Measurements from ENCODE around the gene MT1G.

- TF ChIP-seq JUNB (IDR thresholded peaks at IDR 0.05; ENCODE audit: unreplicated experiment) (no peak), EZH2 (IDR thresholded peaks at IDR 0.05; ENCODE audit: low read depth, unreplicated experiment) (no peak), EZH2phosphoT487 (IDR thresholded peaks at IDR 0.05; ENCODE audit: unreplicated experiment) (no peak)
Measured at GRCh38 chr16:56684926-56685590, 17.2 kb upstream of the MT1G start.

All from GM23338 (cell line).